GM11168 (cell line): ENCODE measurements around the gene QRFP.
"Not testable (repeated sequence)": the region's sequence is repeated elsewhere in the genome, so short reads cannot be mapped to it uniquely, and the experiment has no call there.

Experiments
- in situ Hi-C: fragments of 300-500 bp; cut with MboI; formaldehyde crosslinking; loops from one replicate; pipeline ENCODE4 v1.12.0; 2022; ENCODE audit warnings: low sequenced_read_pairs; ENCODE audit not compliant: unreplicated experiment

Gene QRFP

GRCh38 chr9:130921300-130921988 lies 24.8 kb upstream of the QRFP start:
- in situ Hi-C loops, result no loop called here

GRCh38 chr9:130920762-130921299 lies 24.2 kb upstream of the QRFP start:
- in situ Hi-C loops, result no loop called here

GRCh38 chr9:130920233-130920632 lies 23.6 kb upstream of the QRFP start:
- in situ Hi-C loops, result no loop called here

GRCh38 chr9:130919559-130920145 lies 23.0 kb upstream of the QRFP start:
- in situ Hi-C loops, result no loop called here

GRCh38 chr9:130918826-130919558 lies 22.4 kb upstream of the QRFP start:
- in situ Hi-C loops, result no loop called here

GRCh38 chr9:130918101-130918825 lies 21.7 kb upstream of the QRFP start:
- in situ Hi-C loops, result no loop called here

- in situ Hi-C loops, result no loop called here
Observed at GRCh38 chr9:130917168-130917960, 20.8 kb upstream of the QRFP start.

- in situ Hi-C loops, result no loop called here
Observed at GRCh38 chr9:130915096-130915447, 18.5 kb upstream of the QRFP start.

- in situ Hi-C loops, result no loop called here
Observed at GRCh38 chr9:130914417-130915095, 17.9 kb upstream of the QRFP start.

GRCh38 chr9:130913599-130914416 lies 17.2 kb upstream of the QRFP start:
- in situ Hi-C loops, result no loop called here

- in situ Hi-C loops, result no loop called here
Observed at GRCh38 chr9:130912932-130913598, 16.5 kb upstream of the QRFP start.

GRCh38 chr9:130911254-130912049 lies 14.8 kb upstream of the QRFP start:
- in situ Hi-C loops, result no loop called here

GRCh38 chr9:130910670-130911069 lies 14.1 kb upstream of the QRFP start:
- in situ Hi-C loops, result not testable (repeated sequence)

GRCh38 chr9:130910041-130910440 lies 13.4 kb upstream of the QRFP start:
- in situ Hi-C loops, result not testable (repeated sequence)

GRCh38 chr9:130908878-130909355 lies 12.3 kb upstream of the QRFP start:
- in situ Hi-C loops, result no loop called here

GRCh38 chr9:130908146-130908877 lies 11.7 kb upstream of the QRFP start:
- in situ Hi-C loops, result no loop called here
